Neural progenitor cell (in vitro differentiated cells): ENCODE results near the gene ZNF189. TPM values are rescaled to one million over a fixed set of nuclear protein-coding genes. Genes with fewer than 3 reads are reported as not detected.

Experiments
- DNase-seq: peaks from one replicate; pipeline ENCODE4 v3.0.0-alpha.2; 2016; ENCODE audit warnings: low spot score
- H2AFZ ChIP-seq: fragments of 200-600 bp; sonication (generic); replicated peaks from 2 replicates; pipeline ENCODE4 v1.6.1; 2016; ENCODE audit warnings: antibody characterized with exemption
- H3F3A ChIP-seq: fragments of 200-600 bp; sonication (generic); 2 replicates; pipeline ENCODE4 v1.6.1; 2016; ENCODE audit warnings: antibody characterized with exemption, low read depth
- H3K27ac ChIP-seq: fragments of 200-600 bp; sonication (generic); 2 replicates; pipeline ENCODE4 v1.5.1; 2016; ENCODE audit warnings: mild to moderate bottlenecking
- H3K27me3 ChIP-seq: fragments of 200-600 bp; sonication (generic); 2 replicates; pipeline ENCODE4 v1.6.1; 2016; ENCODE audit warnings: mild to moderate bottlenecking, moderate library complexity
- H3K36me3 ChIP-seq: fragments of 200-600 bp; sonication (generic); 2 replicates; pipeline ENCODE4 v1.5.1; 2016
- H3K4me1 ChIP-seq: fragments of 200-600 bp; sonication (generic); 2 replicates; pipeline ENCODE4 v1.6.1; 2016; ENCODE audit warnings: mixed run types
- H3K4me2 ChIP-seq: fragments of 200-600 bp; sonication (generic); 2 replicates; pipeline ENCODE4 v1.6.1; 2016
- H3K4me3 ChIP-seq: fragments of 200-600 bp; sonication (generic); 2 replicates; pipeline ENCODE4 v1.5.1; 2016
- H3K79me2 ChIP-seq: fragments of 200-600 bp; sonication (generic); 2 replicates; pipeline ENCODE4 v1.6.1; 2016; ENCODE audit warnings: low read depth
- H3K9ac ChIP-seq: fragments of 200-600 bp; sonication (generic); 2 replicates; pipeline ENCODE4 v1.6.1; 2016
- H3K9me3 ChIP-seq: fragments of 200-600 bp; sonication (generic); 2 replicates; pipeline ENCODE4 v1.5.1; 2016; ENCODE audit warnings: low read depth
- H4K20me1 ChIP-seq: fragments of 200-600 bp; sonication (generic); 2 replicates; pipeline ENCODE4 v1.6.1; 2016; ENCODE audit warnings: low read depth
- H3K27ac Mint-ChIP-seq: 3 replicates; pipeline ENCODE4 v1.8.0; 2021; ENCODE audit warnings: mixed read lengths
- H3K27me3 Mint-ChIP-seq: 2 replicates; pipeline ENCODE4 v1.8.0; 2022; ENCODE audit warnings: low read depth, mild to moderate bottlenecking, inconsistent platforms, moderate library complexity, mixed read lengths; ENCODE audit not compliant: insufficient read depth
- H3K36me3 Mint-ChIP-seq: 3 replicates; pipeline ENCODE4 v1.8.0; 2021; ENCODE audit warnings: mixed read lengths
- H3K4me1 Mint-ChIP-seq: 3 replicates; pipeline ENCODE4 v1.8.0; 2021; ENCODE audit warnings: mixed read lengths
- H3K4me3 Mint-ChIP-seq: 3 replicates; pipeline ENCODE4 v1.8.0; 2021; ENCODE audit warnings: mild to moderate bottlenecking, moderate library complexity, mixed read lengths
- H3K9me3 Mint-ChIP-seq: 3 replicates; pipeline ENCODE4 v1.8.0; 2020; ENCODE audit warnings: mixed read lengths
- CTCF ChIP-seq: fragments of 200-600 bp; sonication (generic); IDR thresholded peaks from 2 replicates; pipeline ENCODE4 v1.5.1; 2017; ENCODE audit warnings: antibody characterized with exemption, mild to moderate bottlenecking
- EZH2 ChIP-seq: fragments of 200-600 bp; sonication (generic); IDR thresholded peaks from 2 replicates; pipeline ENCODE4 v1.6.1; 2017; ENCODE audit warnings: antibody characterized with exemption, mild to moderate bottlenecking, moderate library complexity
- EZH2phosphoT487 ChIP-seq: fragments of 200-600 bp; sonication (generic); IDR thresholded peaks from 2 replicates; pipeline ENCODE4 v1.6.1; 2017; ENCODE audit warnings: antibody characterized with exemption
- total RNA-seq: library from RNA; depleted of rRNA; stranded (reverse); fragments of >200 nt; gene quantifications from 2 replicates; pipeline ENCODE4 v1.2.3, GENCODE V29; 2015; ENCODE audit warnings: low replicate concordance

The ZNF189 gene
- total RNA-seq, 1 donor from 2014 or later = 40.2 TPM

- no peak for DNase-seq
- Histone ChIP-seq H4K20me1 (no peaks in the 10 kb centered on the region), H2AFZ (no peak overlapping the region), H3K4me2 (no peak overlapping the region), H3K36me3 (no peaks in the 10 kb centered on the region), H3K9me3 (no peaks in the 10 kb centered on the region), H3K4me1 (no peaks in the 10 kb centered on the region), H3F3A (no peaks in the 10 kb centered on the region), H3K27me3 (no peaks in the 10 kb centered on the region), H3K27ac (no peak overlapping the region), H3K9ac (no peak overlapping the region), H3K79me2 (no peaks in the 10 kb centered on the region), H3K4me3 (no peak overlapping the region)
- no peaks in the 10 kb centered on the region for H3K27me3 Mint-ChIP-seq
- no peak overlapping the region for H3K4me3 Mint-ChIP-seq
- no peak for TF ChIP-seq CTCF
- no peak for TF ChIP-seq EZH2phosphoT487
- no peak for TF ChIP-seq EZH2
- H3K9me3 Mint-ChIP-seq = no peaks in the 10 kb centered on the region
- no peaks in the 10 kb centered on the region for H3K36me3 Mint-ChIP-seq
- H3K4me1 Mint-ChIP-seq = no peaks in the 10 kb centered on the region
- no peak overlapping the region for H3K27ac Mint-ChIP-seq
These were observed 44.1 kb downstream of the ZNF189 start for GRCh38 chr9:101442736-101443135.

GRCh38 chr9:101443364-101443771 is 44.7 kb downstream of the ZNF189 start:
- Histone ChIP-seq H3K36me3 (no peaks in the 10 kb centered on the region), H2AFZ (no peak overlapping the region), H3K4me2 (no peak overlapping the region), H3K79me2 (no peaks in the 10 kb centered on the region), H3F3A (no peaks in the 10 kb centered on the region), H4K20me1 (no peaks in the 10 kb centered on the region), H3K9me3 (no peaks in the 10 kb centered on the region), H3K4me1 (no peaks in the 10 kb centered on the region), H3K9ac (no peak overlapping the region), H3K4me3 (no peak overlapping the region), H3K27ac (no peak overlapping the region), H3K27me3 (no peaks in the 10 kb centered on the region)
- Mint-ChIP-seq H3K4me3 (no peak overlapping the region), H3K9me3 (no peaks in the 10 kb centered on the region), H3K27me3 (no peaks in the 10 kb centered on the region), H3K36me3 (no peaks in the 10 kb centered on the region), H3K4me1 (no peaks in the 10 kb centered on the region), H3K27ac (no peak overlapping the region)
- TF ChIP-seq EZH2 (no peak), CTCF (no peak), EZH2phosphoT487 (no peak)
- DNase-seq = no peak

- no peaks in the 10 kb centered on the region for H3K9me3 ChIP-seq
- H3K4me1 ChIP-seq = no peaks in the 10 kb centered on the region
- no peaks in the 10 kb centered on the region for H3K79me2 ChIP-seq
- H3K4me3 ChIP-seq = no peak overlapping the region
- Mint-ChIP-seq H3K36me3 (no peaks in the 10 kb centered on the region), H3K27me3 (no peaks in the 10 kb centered on the region), H3K4me1 (peaks cover 4% of the 10 kb centered on the region), H3K27ac (no peak overlapping the region), H3K9me3 (no peaks in the 10 kb centered on the region), H3K4me3 (no peak overlapping the region)
- H4K20me1 ChIP-seq = no peaks in the 10 kb centered on the region
- H2AFZ ChIP-seq = no peak overlapping the region
- H3K36me3 ChIP-seq = no peaks in the 10 kb centered on the region
- no peak overlapping the region for H3K27ac ChIP-seq
- no peak overlapping the region for H3K4me2 ChIP-seq
- DNase-seq = no peak
- H3K9ac ChIP-seq = no peak overlapping the region
- no peaks in the 10 kb centered on the region for H3F3A ChIP-seq
- TF ChIP-seq CTCF (no peak), EZH2phosphoT487 (no peak), EZH2 (no peak)
- no peaks in the 10 kb centered on the region for H3K27me3 ChIP-seq
These were observed 46.8 kb downstream of the ZNF189 start for GRCh38 chr9:101445353-101446029.
